ENCODE results near the gene SFTPA2. TPM values are rescaled to one million over a fixed set of nuclear protein-coding genes. Genes with fewer than 3 reads are reported as not detected.

The SFTPA2 gene
- total RNA-seq, 2 donors from 2014 or later: not detected

Other genes starting within 250 kb of the SFTPA2 start
- gene PPIF, start 212.9 kb downstream of the SFTPA2 start, total RNA-seq: 100 to 1,000 TPM in 1 of 2 donors, 10 to 100 TPM in 1; 60.2 to 144 TPM
- under 1 TPM; 0.43 to 0.74 TPM for gene ZCCHC24, start 114.8 kb downstream of the SFTPA2 start, total RNA-seq
- gene EIF5AL1, start 47.9 kb downstream of the SFTPA2 start, total RNA-seq: under 1 TPM; 0.07 to 0.16 TPM
- not detected for gene SFTPA1, start 50.5 kb upstream of the SFTPA2 start, total RNA-seq
- gene NUTM2B, start 142.8 kb upstream of the SFTPA2 start, total RNA-seq: under 1 TPM; 0.11 to 0.68 TPM

All from activated naive CD4-positive, alpha-beta T cell treated with anti-CD3 and anti-CD28 coated beads, Interleukin-2, amount 50 U/mL, for 72 hours (primary cell).